Spleen (tissue), 11 donors: ENCODE data around the gene LINGO1. TPM values are rescaled to one million over a fixed set of nuclear protein-coding genes. Genes with fewer than 3 reads are reported as not detected.

Experiments
- DNase-seq: peaks from one replicate; pipeline ENCODE4 v3.0.0-alpha.2; 2020
- H3K27ac ChIP-seq, 8 donors: fragments of 200-600 bp; sonication (generic) in 7 of 8; 1 replicate in 4 of 8; 2 replicates in 4 of 8; pipeline versions ENCODE4 v1.5.0 to v1.8.0; 2016 to 2021; ENCODE audit warnings: inconsistent platforms in 4 of 8, mild to moderate bottlenecking in 4 of 8, moderate library complexity in 1 of 8
- H3K27me3 ChIP-seq, 7 donors: fragments of 200-600 bp; sonication (generic) in 6 of 7; replicated peaks in 1 of 7; 1 replicate in 4 of 7; 2 replicates in 3 of 7; pipeline versions ENCODE4 v1.5.0 to v1.8.0; 2016 to 2021; ENCODE audit warnings: inconsistent platforms in 3 of 7, mild to moderate bottlenecking in 1 of 7
- H3K36me3 ChIP-seq, 6 donors: fragments of 200-600 bp; sonication (generic) in 5 of 6; 1 replicate in 4 of 6; 2 replicates in 2 of 6; pipeline versions ENCODE4 v1.5.0 to v1.8.0; 2016 to 2021; ENCODE audit warnings: inconsistent platforms in 2 of 6
- H3K4me1 ChIP-seq, 6 donors: fragments of 200-600 bp; sonication (generic) in 5 of 6; 1 replicate in 3 of 6; 2 replicates in 3 of 6; pipeline versions ENCODE4 v1.5.0 to v1.8.0; 2016 to 2021; ENCODE audit warnings: inconsistent platforms in 3 of 6
- H3K4me3 ChIP-seq, 8 donors: fragments of 200-600 bp; sonication (generic) in 7 of 8; 1 replicate in 4 of 8; 2 replicates in 4 of 8; pipeline versions ENCODE4 v1.5.0 to v1.8.0; 2016 to 2021; ENCODE audit warnings: inconsistent platforms in 4 of 8, mild to moderate bottlenecking in 4 of 8, moderate library complexity in 2 of 8
- H3K9me3 ChIP-seq, 8 donors: fragments of 200-600 bp; sonication (generic) in 7 of 8; 1 replicate in 4 of 8; 2 replicates in 4 of 8; pipeline versions ENCODE4 v1.5.0 to v1.8.0; 2016 to 2021; ENCODE audit warnings: inconsistent platforms in 4 of 8
- CTCF ChIP-seq, 11 experiments: fragments of 200-600 bp in 7 of 11; fragments of 450-650 bp in 4 of 11; sonication (generic) in 4 of 11; IDR thresholded peaks in 8 of 11; conservative IDR thresholded peaks in 3 of 11; 1 replicate in 7 of 11; 2 replicates in 4 of 11; pipeline versions ENCODE4 v1.4.0 to v1.8.0; 2016 to 2021; ENCODE audit warnings: antibody characterized with exemption in 11 of 11, inconsistent platforms in 4 of 11, mild to moderate bottlenecking in 1 of 11
- POLR2A ChIP-seq, 3 donors: fragments of 450-650 bp; IDR thresholded peaks; one replicate each; pipeline ENCODE4 v1.5.1; 2017; ENCODE audit warnings: antibody characterized with exemption in 3 of 3, mild to moderate bottlenecking in 1 of 3
- POLR2AphosphoS5 ChIP-seq, 3 donors: sonication (generic); formaldehyde crosslinking; IDR thresholded peaks; one replicate each; pipeline ENCODE4 v1.5.1; 2017; ENCODE audit warnings: antibody characterized with exemption in 3 of 3
- WGBS, 5 donors: extraction: QIAGEN DNeasy Blood & Tissue Kit in 3 of 5; methylation state at CpG; one replicate each; pipeline versions ENCODE4 v1.1.5 to v1.1.7; 2013 to 2018; 5-methylcytosine and 5-hydroxymethylcytosine counted together
- intact Hi-C: fragments of 100-400 bp; cut with DNase I; formaldehyde crosslinking; loops from one replicate; pipeline ENCODE4 v1.15.0; 2023; ENCODE audit warnings: low total_unique reads
- polyA plus RNA-seq, 3 donors: library from polyadenylated mRNA; stranded (reverse); fragments of 200-250 nt; gene quantifications; one replicate each; pipeline ENCODE4 v1.2.1, GENCODE V29; 2013
- total RNA-seq, 7 donors: library from RNA; depleted of rRNA in 3 of 7; stranded (reverse); fragments of >200 nt in 3 of 7; fragmentation: NEBNext Ultra II Directional in 4 of 7; extraction: Animal tissue kit (Norgen Biotek cat#: 25700) in 4 of 7; gene quantifications; one replicate each; pipeline versions ENCODE4 v1.1.0 to v1.2.1, GENCODE V29; 2016 to 2021
- donor health status: healthy with polysubstance abuse.
- donor health status: DM: no; HTN: no; CAD: no; lungs with moderate emphysema.
- donor health status: DM: no; HTN: no; CAD: no.
- donor health status: Bipolar disorder and iron deficiency.
- donor health status: healthy.
- donor health status: DM: no; HTN: no; CAD: no.
- donor health status: DM: yes; HTN: yes; CAD: no.

The LINGO1 gene
- total and polyA plus RNA-seq, 10 donors: 0.46 to 7.3 (median 2.7) TPM

DNA sequence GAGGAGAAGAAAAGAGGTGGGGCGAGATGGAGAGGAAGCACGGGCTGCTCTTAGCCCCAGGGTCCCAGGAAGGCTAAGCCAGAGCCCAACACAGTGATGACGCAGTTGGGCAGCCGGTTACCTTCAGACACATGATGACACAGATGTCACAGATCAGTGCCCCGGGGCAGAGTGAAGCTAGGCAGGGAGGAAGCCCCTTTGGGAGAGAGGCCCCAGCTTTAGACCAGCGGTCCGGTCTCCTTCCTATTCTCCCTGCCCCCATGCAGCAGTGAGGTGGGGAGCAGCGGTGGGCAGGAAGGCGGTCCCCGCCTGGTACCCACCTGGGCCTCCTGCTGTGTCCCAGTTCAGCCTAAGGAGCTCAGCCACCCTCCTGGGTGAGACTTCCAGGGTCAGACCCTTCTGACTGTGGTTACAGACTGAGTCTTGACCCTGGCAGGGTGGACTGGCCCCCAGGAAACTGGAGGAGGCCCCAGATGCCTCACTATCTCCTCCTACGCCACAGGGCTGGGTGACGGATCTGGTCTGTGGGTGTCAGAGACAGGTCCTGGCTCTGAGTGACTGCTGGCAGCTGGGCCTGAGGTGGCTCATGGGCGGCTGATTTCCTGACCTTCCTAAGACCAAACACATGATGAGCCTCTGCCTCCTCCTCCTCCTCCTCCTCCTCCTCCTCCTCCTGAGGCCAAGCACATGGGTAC, 38.8 kb upstream of the LINGO1 start:
- H3K36me3 ChIP-seq: no peaks in the 10 kb centered on the region
- no peaks in the 10 kb centered on the region for H3K4me1 ChIP-seq
- intact Hi-C loops: no loop called here
- no peaks in the 10 kb centered on the region for H3K9me3 ChIP-seq
- no peak overlapping the region for H3K27ac ChIP-seq
- no peak overlapping the region for H3K4me3 ChIP-seq
- WGBS, 5 donors: 66 to 75% (median 71%) methylated on average over 12 to 13 of the region's 13 CpGs
- peaks cover 0 to 55% (median 6%) of the 10 kb centered on the region in 7 donors for H3K27me3 ChIP-seq
- TF ChIP-seq POLR2A (IDR thresholded peaks at IDR 0.05): no peak
- TF ChIP-seq CTCF (IDR thresholded peaks at IDR 0.05 in 8 of 11, conservative IDR thresholded peaks at IDR 0.05 in 3 of 11): no peak
- TF ChIP-seq POLR2AphosphoS5 (IDR thresholded peaks at IDR 0.05): no peak
- DNase-seq: no peak

DNA sequence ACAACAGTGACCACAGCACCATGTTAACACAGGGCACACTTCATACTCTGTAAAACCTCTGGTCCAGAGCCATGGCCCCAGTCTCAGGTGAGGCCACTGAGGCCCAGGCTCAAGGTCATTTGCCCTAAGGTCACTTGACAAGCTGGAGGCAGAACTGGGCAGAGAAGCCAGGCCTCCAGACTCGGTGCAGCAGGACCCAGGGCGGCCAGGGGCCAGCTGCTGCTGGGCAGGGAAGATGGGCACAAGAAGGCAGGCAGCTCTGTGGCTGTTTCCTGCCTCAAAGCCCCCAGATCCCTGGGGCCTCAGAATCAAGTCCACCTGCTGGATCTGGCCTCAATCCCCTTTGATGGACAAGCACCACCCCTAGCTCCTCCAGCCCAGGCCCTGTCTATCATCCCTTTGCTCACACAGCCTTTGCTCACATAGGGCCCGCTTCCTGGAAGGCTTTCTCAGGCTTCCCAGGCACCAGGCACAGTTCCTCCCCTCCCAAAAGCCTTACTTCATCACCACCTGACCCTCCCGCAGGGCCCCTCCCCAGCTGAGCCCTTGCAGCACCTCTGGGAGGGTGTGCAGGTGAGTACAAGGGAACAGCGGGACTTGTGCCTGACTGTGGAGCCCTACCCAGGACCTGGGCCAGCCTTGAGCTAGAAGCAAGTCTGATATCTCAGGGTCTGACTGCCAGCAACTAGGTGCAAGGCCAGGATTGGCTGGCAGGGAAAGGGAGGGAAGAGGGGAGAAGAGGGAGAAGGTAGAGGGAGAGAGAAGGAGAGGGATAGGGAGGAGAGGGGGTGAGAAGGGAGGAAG, 38.0 kb upstream of the LINGO1 start:
- H3K4me1 ChIP-seq: no peaks in the 10 kb centered on the region
- TF ChIP-seq POLR2A (IDR thresholded peaks at IDR 0.05) (no peak), CTCF (IDR thresholded peaks at IDR 0.05 in 8 of 11, conservative IDR thresholded peaks at IDR 0.05 in 3 of 11) (no peak), POLR2AphosphoS5 (IDR thresholded peaks at IDR 0.05) (no peak)
- H3K4me3 ChIP-seq: no peak overlapping the region
- no peak overlapping the region for H3K27ac ChIP-seq
- no peaks in the 10 kb centered on the region for H3K9me3 ChIP-seq
- no peaks in the 10 kb centered on the region for H3K36me3 ChIP-seq
- peaks cover 0 to 55% (median 6%) of the 10 kb centered on the region in 7 donors for H3K27me3 ChIP-seq
- intact Hi-C loops: no loop called here
- no peak for DNase-seq
- 83 to 92% (median 90%) methylated on average over 4 to 5 of the region's 5 CpGs for WGBS, 5 donors

GRCh38 chr15:77669896-77670295, 37.2 kb upstream of the LINGO1 start:
- TF ChIP-seq CTCF (IDR thresholded peaks at IDR 0.05 in 8 of 11, conservative IDR thresholded peaks at IDR 0.05 in 3 of 11) (no peak), POLR2AphosphoS5 (IDR thresholded peaks at IDR 0.05) (no peak), POLR2A (IDR thresholded peaks at IDR 0.05) (no peak)
- no peak for DNase-seq
- H3K36me3 ChIP-seq: no peaks in the 10 kb centered on the region
- no peak overlapping the region for H3K27ac ChIP-seq
- 69 to 86% (median 77%) methylated on average over 4 of the region's 4 CpGs for WGBS, 5 donors
- no peak overlapping the region for H3K4me3 ChIP-seq
- peaks cover 0 to 55% (median 6%) of the 10 kb centered on the region in 7 donors for H3K27me3 ChIP-seq
- H3K4me1 ChIP-seq: no peaks in the 10 kb centered on the region
- intact Hi-C loops: no loop called here
- H3K9me3 ChIP-seq: no peaks in the 10 kb centered on the region
